ENCODE results near the gene SARNP. TPM values are rescaled to one million over a fixed set of nuclear protein-coding genes. Genes with fewer than 3 reads are reported as not detected.
"Not testable (repeated sequence)": the region's sequence is repeated elsewhere in the genome, so short reads cannot be mapped to it uniquely, and the experiment has no call there.

Gene SARNP, protein sequence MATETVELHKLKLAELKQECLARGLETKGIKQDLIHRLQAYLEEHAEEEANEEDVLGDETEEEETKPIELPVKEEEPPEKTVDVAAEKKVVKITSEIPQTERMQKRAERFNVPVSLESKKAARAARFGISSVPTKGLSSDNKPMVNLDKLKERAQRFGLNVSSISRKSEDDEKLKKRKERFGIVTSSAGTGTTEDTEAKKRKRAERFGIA
- 10 to 100 TPM; 91.1 to 94.8 TPM for total RNA-seq

DNA sequence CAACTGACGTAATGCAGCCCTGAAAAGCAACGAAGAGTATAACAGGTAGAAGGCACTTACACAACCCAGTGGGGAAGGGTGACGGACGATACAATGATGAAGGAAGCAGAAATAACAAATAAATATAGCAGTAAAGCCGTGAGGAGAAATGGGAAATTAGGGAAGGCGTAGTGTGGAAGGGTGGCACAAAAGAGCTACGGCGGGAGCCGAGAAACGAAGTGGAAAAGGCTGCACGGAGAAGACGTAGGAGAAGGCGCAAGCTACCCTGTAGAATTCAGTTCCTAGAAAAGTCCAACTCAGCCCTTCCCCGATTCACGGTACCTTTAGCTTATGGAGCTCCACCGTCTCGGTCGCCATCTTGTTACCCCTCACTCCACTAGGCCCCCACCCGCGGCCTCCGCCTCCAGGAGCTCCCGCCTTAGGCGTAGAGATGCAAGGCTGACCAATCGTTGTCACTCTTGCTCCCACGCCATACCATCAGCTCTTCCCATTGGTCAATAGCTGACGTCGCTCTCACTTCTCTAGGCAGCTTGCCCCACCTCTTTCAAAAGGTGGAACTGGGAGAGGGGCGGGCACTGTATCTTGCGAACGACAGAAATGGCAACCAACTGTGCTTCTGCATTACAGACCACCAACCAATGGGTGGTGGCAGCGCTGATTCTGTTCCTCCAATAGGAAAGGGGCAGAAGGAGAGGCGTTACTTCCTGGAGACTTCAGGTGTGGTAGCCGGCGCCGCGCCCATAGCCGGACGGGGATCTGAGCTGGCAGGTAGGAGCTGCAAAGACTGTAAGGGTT, at the start of gene SARNP, which contains the start of gene ORMDL2:
TSS of gene SARNP (minus strand) at position 380 of the 795 bp plus-strand sequence. CDS start at position 357, 23 bp downstream.
TSS of gene ORMDL2 (plus strand) at position 697 of the 795 bp plus-strand sequence. CDS start 959 bp downstream, outside the sequence.
- H3K36me3 Mint-ChIP-seq (ENCODE audit: low read depth), result peaks cover 59% of the 10 kb centered on the region

DNA sequence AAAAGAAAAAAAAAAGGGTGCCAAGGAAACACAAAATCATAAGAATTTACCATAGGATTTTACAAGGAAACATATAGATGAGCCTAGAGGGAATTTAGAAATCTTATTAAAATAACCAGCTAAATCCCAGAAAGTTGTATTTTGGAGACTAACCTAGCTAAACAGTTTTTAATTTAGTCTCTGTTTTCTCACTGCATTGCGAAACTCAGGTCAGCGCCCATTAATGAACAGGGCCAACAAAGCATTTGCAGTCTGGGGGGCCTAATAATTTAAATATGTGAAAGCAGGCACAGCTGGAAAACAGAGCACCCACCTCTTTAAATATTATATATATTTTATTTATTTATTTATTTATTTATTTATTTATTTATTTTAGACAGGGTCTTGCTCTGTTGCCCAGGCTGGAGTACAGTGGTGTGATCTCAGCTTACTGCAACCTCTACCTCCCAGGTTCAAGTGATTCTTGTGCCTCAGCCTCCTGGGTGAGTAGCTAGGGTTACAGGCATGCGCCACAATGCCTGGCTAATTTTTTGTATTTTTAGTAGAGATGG, 49.0 kb upstream of the SARNP start:
- H3K27ac Mint-ChIP-seq; DNase-seq; H3K27me3 Mint-ChIP-seq (ENCODE audit: low read depth); ATAC-seq; H3K4me1 Mint-ChIP-seq (ENCODE audit: low read depth); CTCF ChIA-PET; H3K36me3 Mint-ChIP-seq (ENCODE audit: low read depth); H3K4me3 Mint-ChIP-seq; H3K9me3 Mint-ChIP-seq (ENCODE audit: insufficient read depth): not testable (repeated sequence)
- POLR2A ChIA-PET, result interaction anchor here (0.7 kb wide), 1 partner anchor 22 kb away, joined by 3 read pairs; no protein-coding TSS in a partner anchor

More for the DNA sequence above, at the start of gene SARNP, which contains the start of gene ORMDL2:
- DNase-seq (peak; percentile 99), ATAC-seq (peak; percentile 98)
- Mint-ChIP-seq H3K4me1 (ENCODE audit: low read depth) (peaks cover 46% of the 10 kb centered on the region), H3K9me3 (ENCODE audit: insufficient read depth) (no peaks in the 10 kb centered on the region), H3K27me3 (ENCODE audit: low read depth) (no peaks in the 10 kb centered on the region), H3K27ac (no peak within 1 kb of the TSS), H3K4me3 (no peak within 1 kb of the TSS)
- POLR2A ChIA-PET, result interaction anchor here (0.6 to 4.1 kb wide), 24 partner anchors 9 to 372 kb away, joined by 3 to 62 read pairs (median 5); partner anchors contain the start of genes CD63, DNAJC14, GDF11 and PYM1
- CTCF ChIA-PET, result interaction anchor here (0.5 to 4.4 kb wide), 26 partner anchors 10 to 300 kb away, joined by 3 to 56 read pairs (median 5); partner anchors contain the start of genes CD63, DNAJC14, ERBB3 and GDF11

DNA sequence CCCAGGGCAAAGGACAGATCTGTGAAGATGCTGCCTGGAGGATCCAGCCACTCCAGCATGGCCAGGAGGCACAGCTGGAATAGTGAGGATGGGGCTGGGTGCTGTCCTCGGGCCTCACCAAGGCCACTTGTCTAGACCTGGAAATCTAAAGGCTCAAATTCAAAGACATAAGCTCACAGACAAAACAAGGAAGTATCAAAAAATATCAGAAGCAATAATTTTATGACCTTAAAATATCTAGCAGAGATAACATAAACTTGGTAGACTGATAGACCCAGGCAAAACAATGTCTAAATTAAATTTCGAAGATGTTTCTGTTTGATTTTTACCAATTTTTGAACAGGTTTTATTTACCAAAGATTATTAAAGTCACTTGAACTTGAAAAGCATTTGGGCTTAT, 47.8 kb upstream of the SARNP start:
- H3K9me3 Mint-ChIP-seq (ENCODE audit: insufficient read depth), result peaks cover 6% of the 10 kb centered on the region

DNA sequence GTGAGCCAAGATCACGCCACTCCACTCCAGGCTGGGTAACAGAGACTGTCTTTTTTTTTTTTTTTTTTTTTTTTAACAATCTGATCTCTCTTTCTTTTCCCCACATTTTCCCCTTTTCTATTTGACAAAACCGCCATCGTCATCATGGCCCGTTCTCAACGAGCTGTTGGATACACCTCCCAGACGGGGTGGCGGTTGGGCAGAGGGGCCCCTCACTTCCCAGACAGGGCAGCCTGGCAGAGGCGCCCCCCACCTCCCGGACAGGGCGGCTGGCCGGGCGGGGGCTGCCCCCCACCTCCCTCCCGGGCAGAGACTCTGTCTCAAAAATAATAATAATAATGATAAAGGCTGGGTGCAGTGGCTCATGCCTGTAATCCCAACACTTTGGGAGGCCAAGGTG, 45.4 kb upstream of the SARNP start:
- H3K9me3 Mint-ChIP-seq (ENCODE audit: insufficient read depth); H3K27ac Mint-ChIP-seq; CTCF ChIA-PET; H3K4me3 Mint-ChIP-seq; H3K4me1 Mint-ChIP-seq (ENCODE audit: low read depth); DNase-seq; H3K27me3 Mint-ChIP-seq (ENCODE audit: low read depth); ATAC-seq; H3K36me3 Mint-ChIP-seq (ENCODE audit: low read depth): not testable (repeated sequence)
- POLR2A ChIA-PET, result interaction anchor here (0.7 kb wide), 1 partner anchor 62 kb away, joined by 3 read pairs; no protein-coding TSS in a partner anchor

More for the DNA sequence above, 47.8 kb upstream of the SARNP start:
- no peak for DNase-seq
- Mint-ChIP-seq H3K27me3 (ENCODE audit: low read depth) (no peaks in the 10 kb centered on the region), H3K36me3 (ENCODE audit: low read depth) (no peaks in the 10 kb centered on the region), H3K27ac (no peak overlapping the region), H3K4me1 (ENCODE audit: low read depth) (no peaks in the 10 kb centered on the region), H3K4me3 (no peak overlapping the region)
- ATAC-seq, result no peak
- CTCF ChIA-PET, result interaction anchor here (1.4 kb wide), 1 partner anchor 15 kb away, joined by 4 read pairs; no protein-coding TSS in a partner anchor
- POLR2A ChIA-PET, result no interaction called here

DNA sequence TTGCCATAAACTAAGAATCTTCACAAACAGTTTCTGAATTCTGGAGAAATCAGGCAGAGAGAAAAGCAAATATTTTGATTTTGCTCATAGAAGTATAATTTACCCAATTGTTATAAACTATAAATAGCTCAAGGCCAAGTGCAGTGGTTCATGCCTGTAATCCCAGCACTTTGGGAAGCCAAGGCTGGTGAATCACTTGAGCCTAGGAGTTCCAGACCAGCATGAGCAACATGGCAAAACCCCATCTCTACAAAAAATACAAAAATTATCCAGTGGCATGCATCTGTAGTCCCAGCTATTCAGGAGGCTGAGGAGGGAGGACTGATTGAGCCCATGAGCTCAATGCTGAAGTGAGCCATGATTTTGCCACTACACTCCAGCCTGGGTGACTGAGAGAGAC, 44.8 kb upstream of the SARNP start:
- H3K27me3 Mint-ChIP-seq (ENCODE audit: low read depth), result peaks cover 3% of the 10 kb centered on the region
- peaks cover 6% of the 10 kb centered on the region for H3K9me3 Mint-ChIP-seq (ENCODE audit: insufficient read depth)
- no peaks in the 10 kb centered on the region for H3K36me3 Mint-ChIP-seq (ENCODE audit: low read depth)
- H3K4me3 Mint-ChIP-seq, result no peak overlapping the region
- H3K27ac Mint-ChIP-seq, result no peak overlapping the region
- H3K4me1 Mint-ChIP-seq (ENCODE audit: low read depth), result no peaks in the 10 kb centered on the region
- ATAC-seq (no peak), DNase-seq (no peak)
- CTCF ChIA-PET, result no interaction called here
- POLR2A ChIA-PET, result no interaction called here

DNA sequence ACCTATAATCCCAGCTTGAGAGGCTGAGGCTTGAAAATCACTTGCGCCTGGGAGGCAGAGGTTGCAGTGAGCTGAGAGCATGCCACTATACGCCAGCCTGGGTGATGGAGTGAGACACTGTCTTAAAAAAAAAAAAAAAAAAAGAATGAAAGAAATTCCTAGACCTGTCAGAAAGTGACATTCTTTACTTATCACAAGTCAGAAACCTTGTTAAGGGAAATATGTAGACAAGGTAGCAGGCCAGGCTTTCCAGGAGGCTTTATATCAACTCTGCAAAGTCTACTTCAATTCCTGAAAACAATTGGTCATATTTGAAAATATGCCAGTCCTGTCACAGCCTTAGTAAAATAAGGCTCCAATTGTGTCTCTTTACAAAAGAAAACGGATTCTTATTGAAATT, 44.3 kb upstream of the SARNP start:
- Mint-ChIP-seq H3K4me3 (no peak overlapping the region), H3K27me3 (ENCODE audit: low read depth) (peaks cover 3% of the 10 kb centered on the region), H3K9me3 (ENCODE audit: insufficient read depth) (peaks cover 6% of the 10 kb centered on the region), H3K36me3 (ENCODE audit: low read depth) (no peaks in the 10 kb centered on the region), H3K4me1 (ENCODE audit: low read depth) (no peaks in the 10 kb centered on the region), H3K27ac (no peak overlapping the region)
- ChIA-PET POLR2A (no interaction called here), CTCF (no interaction called here)
- no peak for DNase-seq
- ATAC-seq, result no peak

DNA sequence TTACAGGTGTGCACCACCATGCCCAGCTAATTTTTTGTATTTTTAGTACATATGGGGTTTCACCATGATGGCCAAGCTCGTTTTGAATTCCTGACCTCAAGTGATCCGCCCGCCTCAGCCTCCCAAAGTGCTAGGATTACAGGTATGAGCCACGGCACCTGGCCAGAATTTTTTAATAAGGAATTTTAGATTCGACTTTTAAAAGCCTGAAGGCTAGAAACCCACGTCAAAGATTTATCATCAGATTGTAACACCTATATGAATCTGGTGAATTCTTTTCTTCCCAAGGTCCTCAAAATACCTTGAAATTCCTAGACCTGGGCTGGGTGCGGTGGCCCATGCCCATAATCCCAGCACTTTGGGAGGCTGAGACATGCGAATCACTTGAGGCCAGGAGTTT, 43.9 kb upstream of the SARNP start:
- CTCF ChIA-PET, result no interaction called here

DNA sequence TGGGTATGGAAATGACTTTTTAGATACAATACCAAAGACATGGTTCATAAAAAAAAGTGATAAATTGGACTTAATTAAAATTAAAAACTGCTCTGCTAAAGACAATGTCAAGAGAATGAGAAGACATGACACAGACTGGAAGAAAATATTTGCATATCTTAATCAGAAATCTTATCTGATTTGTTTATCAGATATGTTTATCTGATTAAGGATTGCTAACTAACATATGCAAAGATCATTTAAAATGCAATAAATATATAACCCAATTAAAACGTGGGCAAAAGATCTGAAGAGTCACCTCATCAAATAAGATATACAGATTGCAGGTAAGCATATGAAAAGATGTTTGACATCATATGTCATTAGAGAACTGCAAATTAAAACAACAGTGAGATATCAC, 35.2 kb upstream of the SARNP start:
- H3K9me3 Mint-ChIP-seq (ENCODE audit: insufficient read depth), result no peaks in the 10 kb centered on the region
- CTCF ChIA-PET, result no interaction called here
- peaks cover 5% of the 10 kb centered on the region for H3K27me3 Mint-ChIP-seq (ENCODE audit: low read depth)
- H3K27ac Mint-ChIP-seq, result no peak overlapping the region
- no peak overlapping the region for H3K4me3 Mint-ChIP-seq
- ATAC-seq (no peak), DNase-seq (no peak)
- POLR2A ChIA-PET, result no interaction called here
- peaks cover 5% of the 10 kb centered on the region for H3K4me1 Mint-ChIP-seq (ENCODE audit: low read depth)
- no peaks in the 10 kb centered on the region for H3K36me3 Mint-ChIP-seq (ENCODE audit: low read depth)

More for the DNA sequence above, 43.9 kb upstream of the SARNP start:
- no peak for DNase-seq
- Mint-ChIP-seq H3K27me3 (ENCODE audit: low read depth) (peaks cover 3% of the 10 kb centered on the region), H3K9me3 (ENCODE audit: insufficient read depth) (peaks cover 6% of the 10 kb centered on the region), H3K4me1 (ENCODE audit: low read depth) (no peaks in the 10 kb centered on the region), H3K27ac (no peak overlapping the region), H3K36me3 (ENCODE audit: low read depth) (no peaks in the 10 kb centered on the region), H3K4me3 (no peak overlapping the region)
- POLR2A ChIA-PET, result no interaction called here
- ATAC-seq, result no peak

DNA sequence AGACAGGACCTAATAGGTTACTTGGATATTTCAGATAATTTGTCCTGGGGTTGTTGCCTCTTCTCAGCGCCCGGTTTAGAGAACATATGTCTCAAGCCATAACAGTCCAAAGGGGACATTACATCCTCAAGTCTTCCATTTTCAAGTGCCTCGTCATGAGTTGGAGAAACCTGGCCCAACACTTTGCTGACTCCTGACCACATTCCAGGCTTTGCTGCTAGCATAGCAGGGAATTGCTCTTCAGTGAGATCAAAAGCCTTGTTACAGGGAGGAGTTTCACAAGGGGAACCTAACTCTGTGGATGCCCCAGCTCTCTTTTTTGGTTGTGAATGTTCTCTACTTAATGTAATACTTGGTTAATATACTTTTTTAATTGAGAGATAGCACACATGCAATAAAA, 33.4 kb upstream of the SARNP start:
- no peaks in the 10 kb centered on the region for H3K9me3 Mint-ChIP-seq (ENCODE audit: insufficient read depth)
- ATAC-seq (no peak), DNase-seq (no peak)
- ChIA-PET POLR2A (no interaction called here), CTCF (no interaction called here)
- H3K36me3 Mint-ChIP-seq (ENCODE audit: low read depth), result no peaks in the 10 kb centered on the region
- H3K4me3 Mint-ChIP-seq, result no peak overlapping the region
- H3K27me3 Mint-ChIP-seq (ENCODE audit: low read depth), result peaks cover 5% of the 10 kb centered on the region
- peaks cover 10% of the 10 kb centered on the region for H3K4me1 Mint-ChIP-seq (ENCODE audit: low read depth)
- no peak overlapping the region for H3K27ac Mint-ChIP-seq

DNA sequence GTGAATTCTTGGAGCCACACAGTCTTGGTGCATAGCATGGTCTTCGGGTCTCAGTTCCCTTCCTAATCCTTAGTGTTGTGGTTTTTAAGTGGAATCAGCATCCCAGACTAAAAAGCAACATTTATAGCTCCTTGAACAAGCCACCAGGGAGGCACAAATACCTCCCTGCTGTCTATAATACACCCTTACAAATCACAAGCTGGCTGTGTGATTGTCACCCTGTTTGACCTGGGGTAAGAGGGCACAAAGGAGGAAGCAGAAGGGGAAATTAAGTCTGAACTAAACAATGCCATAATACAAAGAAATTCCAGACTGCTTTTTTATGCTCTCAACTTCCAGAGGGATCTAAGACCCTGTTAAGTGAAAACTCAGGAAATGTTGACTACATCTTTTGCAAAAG, 32.9 kb upstream of the SARNP start:
- no peaks in the 10 kb centered on the region for H3K36me3 Mint-ChIP-seq (ENCODE audit: low read depth)
- DNase-seq (no peak), ATAC-seq (no peak)
- H3K27ac Mint-ChIP-seq, result no peak overlapping the region
- POLR2A ChIA-PET, result no interaction called here
- H3K4me3 Mint-ChIP-seq, result no peak overlapping the region
- H3K27me3 Mint-ChIP-seq (ENCODE audit: low read depth), result peaks cover 5% of the 10 kb centered on the region
- CTCF ChIA-PET, result no interaction called here
- peaks cover 10% of the 10 kb centered on the region for H3K4me1 Mint-ChIP-seq (ENCODE audit: low read depth)
- H3K9me3 Mint-ChIP-seq (ENCODE audit: insufficient read depth), result no peaks in the 10 kb centered on the region

DNA sequence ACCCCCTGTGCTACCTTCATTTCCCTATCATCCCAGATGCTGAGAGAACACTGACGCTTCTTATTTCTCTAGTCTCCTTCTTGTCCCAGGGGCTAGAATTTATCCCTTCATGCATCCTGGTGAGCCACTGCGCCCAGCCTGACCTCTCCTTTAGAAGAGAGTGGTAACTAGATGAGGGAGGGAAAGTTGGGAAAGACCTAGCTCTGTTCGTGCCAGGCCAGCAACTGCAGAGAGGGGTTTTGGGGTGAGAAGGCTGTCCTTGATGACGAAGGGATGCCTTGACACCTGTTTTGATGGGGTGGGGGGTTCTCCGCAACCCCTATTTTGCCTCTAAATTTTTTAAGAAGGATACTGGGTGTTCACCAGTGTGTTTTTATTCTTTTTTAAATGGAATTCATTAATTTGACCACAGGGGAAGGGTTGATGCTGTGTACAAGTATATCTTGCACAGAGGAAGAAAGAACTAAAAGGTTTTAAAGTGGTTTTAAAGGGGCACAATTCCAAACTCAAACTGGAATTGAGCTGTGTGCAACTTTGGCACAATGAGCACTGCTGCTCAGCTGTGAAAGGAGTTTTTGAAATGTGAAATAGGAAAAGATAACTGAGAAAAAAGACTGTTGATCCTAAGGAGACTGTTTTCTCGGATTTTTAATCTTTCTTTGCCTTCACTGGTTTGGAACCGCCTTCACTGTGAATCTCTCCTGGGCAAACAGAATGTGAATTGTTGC, 32.3 kb upstream of the SARNP start:
- ChIA-PET POLR2A (no interaction called here), CTCF (no interaction called here)
- Mint-ChIP-seq H3K4me1 (ENCODE audit: low read depth) (peaks cover 10% of the 10 kb centered on the region), H3K27me3 (ENCODE audit: low read depth) (peaks cover 5% of the 10 kb centered on the region), H3K4me3 (no peak overlapping the region), H3K27ac (no peak overlapping the region), H3K9me3 (ENCODE audit: insufficient read depth) (no peaks in the 10 kb centered on the region), H3K36me3 (ENCODE audit: low read depth) (no peaks in the 10 kb centered on the region)
- DNase-seq (no peak), ATAC-seq (no peak)
